ENCODE data around the gene FASTKD2.

FASTKD2 gene

DNA sequence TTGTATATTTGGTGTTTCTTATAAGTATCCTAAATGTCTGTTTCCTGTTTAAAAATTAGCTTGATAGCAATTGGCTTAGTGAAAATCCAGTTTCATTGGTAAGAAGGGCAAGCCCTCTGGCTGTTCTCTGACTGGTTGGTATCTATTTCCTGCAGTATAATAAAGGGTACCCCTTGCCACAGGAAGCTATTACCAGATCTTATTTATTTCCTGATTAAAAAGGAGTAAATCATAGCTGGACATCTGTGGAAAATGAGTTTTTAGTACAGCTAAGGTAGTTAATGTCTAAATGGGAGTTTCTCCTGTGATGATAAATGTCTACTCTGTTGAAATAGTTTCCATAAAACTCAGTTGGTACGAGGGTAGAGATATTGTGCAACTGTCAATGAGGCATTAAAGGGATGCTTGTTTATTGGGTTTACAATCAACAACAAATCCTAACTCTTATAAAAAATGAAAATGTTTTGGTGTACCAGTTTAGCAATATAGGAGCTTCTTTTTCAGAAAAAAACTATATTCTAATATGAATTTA, 58.7 kb downstream of the FASTKD2 start:
- no peak overlapping the region for H3K4me3 ChIP-seq (ENCODE audit: low read depth, low read length, poor library complexity, severe bottlenecking)
- H4K20me1 ChIP-seq (ENCODE audit: insufficient read depth, low read length), result no peaks in the 10 kb centered on the region
- H3K4me1 ChIP-seq (ENCODE audit: insufficient read depth, low read length, severe bottlenecking), result no peaks in the 10 kb centered on the region
- H3K36me3 ChIP-seq (ENCODE audit: insufficient read depth, low read length), result no peaks in the 10 kb centered on the region
- no peaks in the 10 kb centered on the region for H3K79me2 ChIP-seq (ENCODE audit: insufficient read depth, low read length)
- TF ChIP-seq, protein P1, sequence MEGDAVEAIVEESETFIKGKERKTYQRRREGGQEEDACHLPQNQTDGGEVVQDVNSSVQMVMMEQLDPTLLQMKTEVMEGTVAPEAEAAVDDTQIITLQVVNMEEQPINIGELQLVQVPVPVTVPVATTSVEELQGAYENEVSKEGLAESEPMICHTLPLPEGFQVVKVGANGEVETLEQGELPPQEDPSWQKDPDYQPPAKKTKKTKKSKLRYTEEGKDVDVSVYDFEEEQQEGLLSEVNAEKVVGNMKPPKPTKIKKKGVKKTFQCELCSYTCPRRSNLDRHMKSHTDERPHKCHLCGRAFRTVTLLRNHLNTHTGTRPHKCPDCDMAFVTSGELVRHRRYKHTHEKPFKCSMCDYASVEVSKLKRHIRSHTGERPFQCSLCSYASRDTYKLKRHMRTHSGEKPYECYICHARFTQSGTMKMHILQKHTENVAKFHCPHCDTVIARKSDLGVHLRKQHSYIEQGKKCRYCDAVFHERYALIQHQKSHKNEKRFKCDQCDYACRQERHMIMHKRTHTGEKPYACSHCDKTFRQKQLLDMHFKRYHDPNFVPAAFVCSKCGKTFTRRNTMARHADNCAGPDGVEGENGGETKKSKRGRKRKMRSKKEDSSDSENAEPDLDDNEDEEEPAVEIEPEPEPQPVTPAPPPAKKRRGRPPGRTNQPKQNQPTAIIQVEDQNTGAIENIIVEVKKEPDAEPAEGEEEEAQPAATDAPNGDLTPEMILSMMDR (IDR thresholded peaks at IDR 0.05; ENCODE audit: low read length), result no peak
- TF ChIP-seq EZH2 (IDR thresholded peaks at IDR 0.05; ENCODE audit: borderline replicate concordance, low read length), result no peak
- H3K27me3 ChIP-seq (ENCODE audit: insufficient read depth, low read length), result no peaks in the 10 kb centered on the region
- H3F3A ChIP-seq (ENCODE audit: insufficient read depth, low read length), result no peaks in the 10 kb centered on the region
- no peaks in the 10 kb centered on the region for H3K9me2 ChIP-seq (ENCODE audit: low read depth, low read length)
- no peak overlapping the region for H3K4me2 ChIP-seq (ENCODE audit: low read length)
- H2AFZ ChIP-seq (ENCODE audit: low read length), result no peak overlapping the region
- H3K9me3 ChIP-seq (ENCODE audit: low read length), result no peaks in the 10 kb centered on the region
- no peak overlapping the region for H3K27ac ChIP-seq (ENCODE audit: low read depth, low read length, poor library complexity, severe bottlenecking)
- H3K9ac ChIP-seq (ENCODE audit: low read length), result no peak overlapping the region

DNA sequence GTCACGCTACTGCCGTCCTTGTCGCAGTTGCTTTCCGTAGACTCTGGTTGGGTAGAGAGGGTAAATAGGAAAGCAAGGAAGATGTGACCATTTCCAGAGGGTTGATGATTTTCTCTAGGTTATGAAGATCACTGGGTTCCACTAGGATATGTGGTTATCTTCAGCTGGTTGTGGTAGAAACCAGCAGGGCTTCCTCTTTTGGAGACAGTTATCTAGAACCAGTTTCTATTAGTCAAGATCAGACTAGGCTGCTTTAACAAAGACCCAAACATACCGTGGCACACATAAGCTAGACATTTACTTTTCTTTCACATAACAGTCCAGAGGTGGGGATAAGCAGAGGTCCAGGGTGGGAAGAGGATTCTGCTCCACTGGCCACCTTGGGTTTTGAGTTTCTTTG, 59.6 kb downstream of the FASTKD2 start:
- H3K4me1 ChIP-seq (ENCODE audit: insufficient read depth, low read length, severe bottlenecking), result no peaks in the 10 kb centered on the region
- H3K79me2 ChIP-seq (ENCODE audit: insufficient read depth, low read length), result no peaks in the 10 kb centered on the region
- H3K4me2 ChIP-seq (ENCODE audit: low read length), result no peak overlapping the region
- H3K9me2 ChIP-seq (ENCODE audit: low read depth, low read length), result no peaks in the 10 kb centered on the region
- no peaks in the 10 kb centered on the region for H3K36me3 ChIP-seq (ENCODE audit: insufficient read depth, low read length)
- H3K27ac ChIP-seq (ENCODE audit: low read depth, low read length, poor library complexity, severe bottlenecking), result no peak overlapping the region
- H4K20me1 ChIP-seq (ENCODE audit: insufficient read depth, low read length), result no peaks in the 10 kb centered on the region
- no peak overlapping the region for H3K4me3 ChIP-seq (ENCODE audit: low read depth, low read length, poor library complexity, severe bottlenecking)
- H3K27me3 ChIP-seq (ENCODE audit: insufficient read depth, low read length), result no peaks in the 10 kb centered on the region
- H3K9ac ChIP-seq (ENCODE audit: low read length), result no peak overlapping the region
- TF ChIP-seq, protein P1 (IDR thresholded peaks at IDR 0.05; ENCODE audit: low read length), result no peak
- no peak for TF ChIP-seq EZH2 (IDR thresholded peaks at IDR 0.05; ENCODE audit: borderline replicate concordance, low read length)
- H3F3A ChIP-seq (ENCODE audit: insufficient read depth, low read length), result no peaks in the 10 kb centered on the region
- H2AFZ ChIP-seq (ENCODE audit: low read length), result no peak overlapping the region
- H3K9me3 ChIP-seq (ENCODE audit: low read length), result no peaks in the 10 kb centered on the region

DNA sequence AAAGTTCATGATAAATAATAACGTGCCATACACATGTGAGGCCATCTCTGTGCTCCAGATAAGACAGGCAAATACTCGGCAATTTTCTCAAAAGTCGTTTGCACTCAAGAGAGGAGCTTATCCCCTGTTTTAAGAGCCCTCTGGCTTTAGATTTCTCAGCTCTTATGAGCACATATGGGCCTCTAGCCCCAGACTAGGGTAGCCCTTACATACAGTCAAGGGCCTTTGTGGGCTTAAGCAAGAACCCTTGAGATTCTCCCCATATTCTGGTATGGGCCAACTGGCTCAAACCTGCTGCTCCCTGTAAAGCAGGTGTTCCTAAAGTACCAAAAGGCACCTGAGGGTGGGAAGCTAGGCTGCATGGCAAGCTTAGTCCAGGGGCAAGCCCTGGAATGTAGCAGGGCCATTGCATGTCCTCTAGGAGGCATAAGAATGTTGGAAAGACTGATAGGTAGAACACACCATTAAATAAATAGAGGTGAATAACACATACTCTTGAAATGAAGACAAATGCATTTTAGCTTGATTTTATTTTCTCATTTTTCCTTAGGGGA, 66.1 kb downstream of the FASTKD2 start:
- no peak overlapping the region for H3K27ac ChIP-seq (ENCODE audit: low read depth, low read length, poor library complexity, severe bottlenecking)
- H3F3A ChIP-seq (ENCODE audit: insufficient read depth, low read length), result no peaks in the 10 kb centered on the region
- H3K4me3 ChIP-seq (ENCODE audit: low read depth, low read length, poor library complexity, severe bottlenecking), result no peak overlapping the region
- no peaks in the 10 kb centered on the region for H3K27me3 ChIP-seq (ENCODE audit: insufficient read depth, low read length)
- H3K79me2 ChIP-seq (ENCODE audit: insufficient read depth, low read length), result no peaks in the 10 kb centered on the region
- no peak for TF ChIP-seq EZH2 (IDR thresholded peaks at IDR 0.05; ENCODE audit: borderline replicate concordance, low read length)
- TF ChIP-seq, protein P1 (IDR thresholded peaks at IDR 0.05; ENCODE audit: low read length), result no peak
- no peak overlapping the region for H2AFZ ChIP-seq (ENCODE audit: low read length)
- H4K20me1 ChIP-seq (ENCODE audit: insufficient read depth, low read length), result no peaks in the 10 kb centered on the region
- H3K4me1 ChIP-seq (ENCODE audit: insufficient read depth, low read length, severe bottlenecking), result no peaks in the 10 kb centered on the region
- no peaks in the 10 kb centered on the region for H3K9me3 ChIP-seq (ENCODE audit: low read length)
- no peak overlapping the region for H3K9ac ChIP-seq (ENCODE audit: low read length)
- no peak overlapping the region for H3K4me2 ChIP-seq (ENCODE audit: low read length)
- no peaks in the 10 kb centered on the region for H3K9me2 ChIP-seq (ENCODE audit: low read depth, low read length)
- no peaks in the 10 kb centered on the region for H3K36me3 ChIP-seq (ENCODE audit: insufficient read depth, low read length)

All from OCI-LY1 (cell line).